Measurements from ENCODE around the gene CATSPERE. TPM values are rescaled to one million over a fixed set of nuclear protein-coding genes. Genes with fewer than 3 reads are reported as not detected.

CATSPERE gene
- total RNA-seq, 1 experiment from 2014 or later, result 1.3 TPM

DNA sequence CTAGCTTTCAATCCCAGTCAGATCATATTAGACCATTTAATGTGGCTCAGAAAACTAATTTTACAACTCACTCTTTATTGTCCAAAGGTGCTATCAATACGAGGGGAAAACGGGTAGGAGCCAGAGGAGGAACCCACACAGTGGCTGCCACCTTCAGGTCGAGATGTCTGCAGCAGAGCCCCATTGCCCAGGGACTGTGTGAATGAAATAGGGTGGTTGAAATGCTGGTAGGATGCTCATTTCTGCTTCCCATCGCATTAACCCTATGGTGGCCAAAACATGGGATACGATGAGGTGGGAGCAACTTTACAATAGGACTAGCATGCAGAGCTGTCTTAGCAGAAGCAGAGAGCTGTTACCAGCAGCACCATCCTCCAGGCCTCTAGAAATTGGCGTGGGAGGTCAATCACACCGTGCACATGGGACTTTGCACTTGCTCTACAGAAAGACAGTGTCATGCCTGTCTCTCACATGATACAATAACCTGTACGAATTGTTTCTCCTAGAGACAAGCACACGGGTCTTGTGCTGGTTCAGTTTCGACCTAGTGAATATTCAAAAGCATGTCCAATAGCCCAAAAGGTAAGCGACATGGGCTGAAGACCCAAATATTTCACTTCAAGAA, 122.4 kb downstream of the CATSPERE start:
- CTCF ChIA-PET, result no interaction called here
- BruUV-seq (replicated peaks), result no TSS peak
- TF ChIP-seq, protein P1, sequence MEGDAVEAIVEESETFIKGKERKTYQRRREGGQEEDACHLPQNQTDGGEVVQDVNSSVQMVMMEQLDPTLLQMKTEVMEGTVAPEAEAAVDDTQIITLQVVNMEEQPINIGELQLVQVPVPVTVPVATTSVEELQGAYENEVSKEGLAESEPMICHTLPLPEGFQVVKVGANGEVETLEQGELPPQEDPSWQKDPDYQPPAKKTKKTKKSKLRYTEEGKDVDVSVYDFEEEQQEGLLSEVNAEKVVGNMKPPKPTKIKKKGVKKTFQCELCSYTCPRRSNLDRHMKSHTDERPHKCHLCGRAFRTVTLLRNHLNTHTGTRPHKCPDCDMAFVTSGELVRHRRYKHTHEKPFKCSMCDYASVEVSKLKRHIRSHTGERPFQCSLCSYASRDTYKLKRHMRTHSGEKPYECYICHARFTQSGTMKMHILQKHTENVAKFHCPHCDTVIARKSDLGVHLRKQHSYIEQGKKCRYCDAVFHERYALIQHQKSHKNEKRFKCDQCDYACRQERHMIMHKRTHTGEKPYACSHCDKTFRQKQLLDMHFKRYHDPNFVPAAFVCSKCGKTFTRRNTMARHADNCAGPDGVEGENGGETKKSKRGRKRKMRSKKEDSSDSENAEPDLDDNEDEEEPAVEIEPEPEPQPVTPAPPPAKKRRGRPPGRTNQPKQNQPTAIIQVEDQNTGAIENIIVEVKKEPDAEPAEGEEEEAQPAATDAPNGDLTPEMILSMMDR (IDR thresholded peaks at IDR 0.05; ENCODE audit: unreplicated experiment), result no peak

DNA sequence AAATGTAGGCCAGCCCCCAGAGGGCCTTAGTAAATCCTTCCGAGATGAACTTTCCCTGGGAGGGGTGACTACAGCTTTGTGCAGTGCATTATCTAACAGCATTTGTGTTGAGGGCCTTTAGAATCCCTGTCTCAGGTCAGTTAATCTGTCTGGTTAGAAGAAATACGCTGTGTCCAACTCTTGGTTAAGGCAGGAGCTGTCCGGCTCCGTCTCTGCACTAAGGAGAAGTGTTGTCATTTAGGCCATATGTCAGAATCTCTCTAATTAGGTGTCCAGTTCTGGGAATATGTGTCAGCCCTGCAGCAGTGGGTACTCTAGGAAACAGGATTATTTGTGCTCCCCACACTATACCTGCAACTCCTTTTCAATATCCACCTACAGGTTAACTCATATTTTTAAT, 124.8 kb downstream of the CATSPERE start:
- DNase-seq, result no peak
- H3K9me3 Mint-ChIP-seq (ENCODE audit: low read depth, unreplicated experiment), result peaks cover 4% of the 10 kb centered on the region
- TF ChIP-seq, protein P1 (IDR thresholded peaks at IDR 0.05; ENCODE audit: unreplicated experiment), result no peak
- CTCF ChIA-PET, result no interaction called here
- no peak overlapping the region for H3K27ac Mint-ChIP-seq (ENCODE audit: unreplicated experiment)
- no peak overlapping the region for H3K4me3 Mint-ChIP-seq (ENCODE audit: low read depth, unreplicated experiment)
- BruUV-seq (replicated peaks), result no TSS peak
- intact Hi-C loops (cut with micrococcal nuclease; ENCODE audit: unreplicated experiment), result no loop called here
- no peaks in the 10 kb centered on the region for H3K4me1 Mint-ChIP-seq (ENCODE audit: low read depth, unreplicated experiment)
- H3K36me3 Mint-ChIP-seq (ENCODE audit: insufficient read depth, unreplicated experiment), result no peaks in the 10 kb centered on the region
- no peaks in the 10 kb centered on the region for H3K27me3 Mint-ChIP-seq (ENCODE audit: unreplicated experiment)

More for the DNA sequence above, 122.4 kb downstream of the CATSPERE start:
- peaks cover 2% of the 10 kb centered on the region for H3K9me3 Mint-ChIP-seq (ENCODE audit: low read depth, unreplicated experiment)
- H3K4me3 Mint-ChIP-seq (ENCODE audit: low read depth, unreplicated experiment), result no peak overlapping the region
- no peaks in the 10 kb centered on the region for H3K36me3 Mint-ChIP-seq (ENCODE audit: insufficient read depth, unreplicated experiment)
- H3K27ac Mint-ChIP-seq (ENCODE audit: unreplicated experiment), result no peak overlapping the region
- intact Hi-C loops (cut with micrococcal nuclease; ENCODE audit: unreplicated experiment), result no loop called here
- DNase-seq, result no peak
- H3K4me1 Mint-ChIP-seq (ENCODE audit: low read depth, unreplicated experiment), result no peaks in the 10 kb centered on the region
- H3K27me3 Mint-ChIP-seq (ENCODE audit: unreplicated experiment), result no peaks in the 10 kb centered on the region

DNA sequence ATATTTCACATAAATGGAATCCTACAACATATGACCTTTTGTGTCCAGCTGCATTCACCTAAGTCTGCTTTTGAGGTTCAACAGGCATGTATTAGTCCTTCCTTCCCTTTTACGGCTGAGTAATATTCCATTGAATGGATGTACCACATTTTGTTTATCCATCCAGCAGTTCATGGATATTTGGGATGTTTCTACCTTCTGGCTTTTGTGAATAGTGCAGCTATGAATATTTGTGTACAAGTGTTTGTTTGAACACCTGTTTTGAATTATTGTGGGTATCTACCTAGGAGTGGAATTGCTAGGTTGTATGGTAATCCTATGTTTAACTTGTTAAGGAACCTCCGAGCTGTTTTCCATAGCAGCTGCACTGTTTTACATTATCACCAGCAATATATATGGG, 129.6 kb downstream of the CATSPERE start:
- Mint-ChIP-seq H3K36me3 (ENCODE audit: insufficient read depth, unreplicated experiment) (no peaks in the 10 kb centered on the region), H3K27me3 (ENCODE audit: unreplicated experiment) (no peaks in the 10 kb centered on the region), H3K4me1 (ENCODE audit: low read depth, unreplicated experiment) (no peaks in the 10 kb centered on the region), H3K9me3 (ENCODE audit: low read depth, unreplicated experiment) (peaks cover 4% of the 10 kb centered on the region), H3K4me3 (ENCODE audit: low read depth, unreplicated experiment) (no peak overlapping the region), H3K27ac (ENCODE audit: unreplicated experiment) (no peak overlapping the region)
- intact Hi-C loops (cut with micrococcal nuclease; ENCODE audit: unreplicated experiment), result no loop called here
- DNase-seq, result no peak
- TF ChIP-seq, protein P1 (IDR thresholded peaks at IDR 0.05; ENCODE audit: unreplicated experiment), result no peak
- BruUV-seq (replicated peaks), result no TSS peak
- CTCF ChIA-PET, result no interaction called here

DNA sequence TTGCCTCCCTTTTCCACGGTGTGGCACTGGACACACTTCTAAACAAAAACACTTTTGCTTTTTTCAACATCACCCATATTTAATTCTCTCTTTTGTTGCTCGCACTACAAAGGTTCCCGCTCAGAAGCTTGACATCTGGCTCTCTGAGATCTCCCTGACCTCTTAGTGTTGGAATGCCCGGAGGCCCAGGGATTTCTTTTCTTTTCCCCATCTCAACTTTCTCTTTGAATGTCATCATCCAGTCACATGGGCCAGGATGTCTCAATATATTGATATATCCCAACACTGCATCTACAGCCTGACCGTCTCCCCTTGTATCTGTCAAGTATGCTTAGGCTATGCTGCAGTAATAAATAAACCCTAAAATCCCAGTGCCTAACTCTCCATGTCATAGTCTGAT, 137.5 kb downstream of the CATSPERE start:
- H3K27ac Mint-ChIP-seq (ENCODE audit: unreplicated experiment), result no peak overlapping the region

More for the DNA sequence above, 137.5 kb downstream of the CATSPERE start:
- Mint-ChIP-seq H3K27me3 (ENCODE audit: unreplicated experiment) (no peaks in the 10 kb centered on the region), H3K36me3 (ENCODE audit: insufficient read depth, unreplicated experiment) (peaks cover 7% of the 10 kb centered on the region), H3K9me3 (ENCODE audit: low read depth, unreplicated experiment) (no peaks in the 10 kb centered on the region), H3K4me3 (ENCODE audit: low read depth, unreplicated experiment) (no peak overlapping the region), H3K4me1 (ENCODE audit: low read depth, unreplicated experiment) (peaks cover 20% of the 10 kb centered on the region)
- no peak for DNase-seq
- CTCF ChIA-PET, result no interaction called here
- TF ChIP-seq, protein P1 (IDR thresholded peaks at IDR 0.05; ENCODE audit: unreplicated experiment), result no peak
- intact Hi-C loops (cut with micrococcal nuclease; ENCODE audit: unreplicated experiment), result no loop called here
- no TSS peak for BruUV-seq (replicated peaks)

Data from Calu3 (cell line).